AG04449 (cell line): ENCODE measurements around the gene KHK.

Experiments used
- CTCF ChIA-PET: fragments of 350-600 bp; formaldehyde crosslinking; extraction: SDS; loops from one replicate; lab custom pipeline; 2021; ENCODE audit warnings: antibody characterized with exemption; lab: Yijun Ruan, JAX
- POLR2A ChIA-PET: fragments of 400-600, 350-600 bp; formaldehyde crosslinking; extraction: SDS; loops from one replicate; lab custom pipeline; 2020; ENCODE audit warnings: antibody characterized with exemption, inconsistent platforms; lab: Yijun Ruan, JAX
- DNase-seq: peaks from one replicate; pipeline ENCODE4 v3.0.0-alpha.2; 2010; ENCODE audit warnings: low read depth, low spot score
- H3K4me3 ChIP-seq: 2 replicates; pipeline ENCODE4 v1.5.1; 2011; ENCODE audit warnings: low read depth, mild to moderate bottlenecking, control low read depth, low read length
- TF ChIP-seq, protein P1 (sequence below): IDR thresholded peaks from one replicate; pipeline ENCODE4 v1.5.1; 2011; ENCODE audit warnings: mild to moderate bottlenecking, moderate library complexity, low read length, control low read depth, inconsistent platforms; ENCODE audit not compliant: insufficient read depth; ENCODE audit errors: missing control alignments

KHK gene

DNA sequence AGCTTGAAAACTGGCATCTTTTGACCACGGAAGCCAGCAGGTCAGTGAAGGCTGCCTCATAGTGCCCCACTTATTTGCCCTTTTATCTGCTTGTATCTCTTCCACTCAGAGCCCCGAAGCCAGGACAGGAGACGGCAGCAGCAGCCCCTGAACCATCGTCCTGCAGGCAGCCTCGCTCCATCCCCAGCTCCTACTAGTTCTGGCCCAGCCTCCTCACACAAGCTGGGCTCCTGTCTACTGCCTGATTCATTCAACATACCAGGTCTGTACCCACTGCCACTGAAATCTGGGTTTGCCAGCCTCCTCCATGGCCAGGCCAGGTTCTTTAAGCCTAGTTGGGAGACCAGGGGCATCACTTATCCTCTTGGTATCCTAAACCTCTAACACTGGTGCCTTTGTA, 19.2 kb upstream of the KHK start:
- TF ChIP-seq, protein P1, sequence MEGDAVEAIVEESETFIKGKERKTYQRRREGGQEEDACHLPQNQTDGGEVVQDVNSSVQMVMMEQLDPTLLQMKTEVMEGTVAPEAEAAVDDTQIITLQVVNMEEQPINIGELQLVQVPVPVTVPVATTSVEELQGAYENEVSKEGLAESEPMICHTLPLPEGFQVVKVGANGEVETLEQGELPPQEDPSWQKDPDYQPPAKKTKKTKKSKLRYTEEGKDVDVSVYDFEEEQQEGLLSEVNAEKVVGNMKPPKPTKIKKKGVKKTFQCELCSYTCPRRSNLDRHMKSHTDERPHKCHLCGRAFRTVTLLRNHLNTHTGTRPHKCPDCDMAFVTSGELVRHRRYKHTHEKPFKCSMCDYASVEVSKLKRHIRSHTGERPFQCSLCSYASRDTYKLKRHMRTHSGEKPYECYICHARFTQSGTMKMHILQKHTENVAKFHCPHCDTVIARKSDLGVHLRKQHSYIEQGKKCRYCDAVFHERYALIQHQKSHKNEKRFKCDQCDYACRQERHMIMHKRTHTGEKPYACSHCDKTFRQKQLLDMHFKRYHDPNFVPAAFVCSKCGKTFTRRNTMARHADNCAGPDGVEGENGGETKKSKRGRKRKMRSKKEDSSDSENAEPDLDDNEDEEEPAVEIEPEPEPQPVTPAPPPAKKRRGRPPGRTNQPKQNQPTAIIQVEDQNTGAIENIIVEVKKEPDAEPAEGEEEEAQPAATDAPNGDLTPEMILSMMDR: no peak
- no peak for DNase-seq
- no peak overlapping the region for H3K4me3 ChIP-seq
- POLR2A ChIA-PET: interaction anchor here (1.0 to 2.6 kb wide), 5 partner anchors 9 to 17 kb away, joined by 3 to 14 read pairs (median 4); partner anchors contain the start of genes AGBL5 and EMILIN1
- CTCF ChIA-PET: interaction anchor here (0.8 to 3.5 kb wide), 5 partner anchors 11 to 106 kb away, joined by 3 to 13 read pairs (median 4); partner anchors contain the start of genes AGBL5 and EMILIN1

DNA sequence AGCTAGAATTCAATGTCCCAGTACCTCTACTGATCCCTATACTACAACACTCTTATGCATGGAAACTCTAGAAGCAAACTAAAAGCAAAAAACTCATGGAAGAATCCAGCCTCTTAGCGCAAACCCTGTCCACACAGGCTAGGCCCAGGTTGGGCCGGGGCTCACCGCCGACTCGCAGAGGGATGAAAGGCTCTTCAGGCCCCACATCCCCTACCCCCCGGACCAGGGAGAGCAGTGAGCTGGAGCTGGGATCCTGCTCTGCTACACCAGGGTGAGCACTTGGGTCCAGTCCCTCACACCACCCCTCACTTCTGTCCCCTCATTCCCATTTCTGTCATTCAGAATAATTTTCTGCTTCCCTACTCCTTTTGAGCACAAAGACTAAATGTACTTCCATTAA, 17.1 kb upstream of the KHK start:
- POLR2A ChIA-PET: interaction anchor here (2.6 kb wide), 1 partner anchor 11 kb away, joined by 14 read pairs; no protein-coding TSS in a partner anchor
- no peak for DNase-seq
- CTCF ChIA-PET: interaction anchor here (0.8 to 3.5 kb wide), 4 partner anchors 9 to 129 kb away, joined by 3 to 13 read pairs (median 10); partner anchors contain the start of gene EMILIN1
- peak overlapping the region; percentile 91 for H3K4me3 ChIP-seq
- TF ChIP-seq, protein P1: no peak

DNA sequence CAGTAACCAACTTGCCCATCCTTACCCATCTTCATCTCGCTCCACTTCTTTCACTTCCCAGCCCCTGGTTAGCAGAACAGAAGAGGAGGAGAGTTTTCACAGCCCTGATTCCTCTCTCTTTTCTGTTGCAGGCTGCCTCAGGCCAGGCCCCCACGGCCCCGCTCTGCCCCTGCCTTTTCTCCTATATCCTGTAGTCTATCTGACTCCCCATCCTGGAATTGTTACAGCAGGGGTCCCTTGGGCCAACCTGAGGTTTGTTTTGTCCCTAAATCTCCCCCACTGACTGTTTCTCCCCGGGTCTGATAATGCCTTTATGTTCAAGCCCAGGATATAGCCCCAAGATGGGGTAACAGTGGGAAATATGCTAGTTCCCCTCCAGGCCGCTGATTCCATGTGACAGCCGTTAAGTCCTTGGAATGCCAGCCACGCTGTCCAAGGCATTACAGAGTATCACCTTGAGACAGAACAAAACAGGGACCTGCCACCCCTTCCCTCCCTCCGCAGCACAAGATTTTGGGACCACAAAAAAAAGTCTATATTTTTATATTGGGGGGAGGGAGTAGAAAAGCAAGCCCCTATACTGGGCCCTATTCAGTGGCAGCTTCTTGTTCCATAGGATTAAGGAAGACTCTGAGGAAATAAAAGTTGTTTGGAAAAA, 16.5 kb upstream of the KHK start:
- TF ChIP-seq, protein P1: no peak
- peak overlapping the region; percentile 91 for H3K4me3 ChIP-seq
- ChIA-PET CTCF (interaction anchor here (0.8 to 1.4 kb wide), 3 partner anchors 11 to 129 kb away, joined by 3 to 4 read pairs (median 3); no protein-coding TSS in a partner anchor), POLR2A (interaction anchor here (2.2 to 3.4 kb wide), 3 partner anchors 15 to 37 kb away, joined by 7 to 31 read pairs (median 16); partner anchors contain the start of genes AGBL5 and TMEM214)
- DNase-seq: no peak

GRCh38 chr2:27070653-27071276, 15.8 kb upstream of the KHK start:
- H3K4me3 ChIP-seq: peak overlapping the region; percentile 91
- no peak for DNase-seq
- TF ChIP-seq, protein P1: no peak
- CTCF ChIA-PET: interaction anchor here (0.8 to 1.4 kb wide), 7 partner anchors 10 to 109 kb away, joined by 3 to 4 read pairs (median 4); no protein-coding TSS in a partner anchor
- POLR2A ChIA-PET: interaction anchor here (1.0 to 3.4 kb wide), 8 partner anchors 8 to 38 kb away, joined by 4 to 31 read pairs (median 8); partner anchors contain the start of genes AGBL5, KHK and TMEM214

DNA sequence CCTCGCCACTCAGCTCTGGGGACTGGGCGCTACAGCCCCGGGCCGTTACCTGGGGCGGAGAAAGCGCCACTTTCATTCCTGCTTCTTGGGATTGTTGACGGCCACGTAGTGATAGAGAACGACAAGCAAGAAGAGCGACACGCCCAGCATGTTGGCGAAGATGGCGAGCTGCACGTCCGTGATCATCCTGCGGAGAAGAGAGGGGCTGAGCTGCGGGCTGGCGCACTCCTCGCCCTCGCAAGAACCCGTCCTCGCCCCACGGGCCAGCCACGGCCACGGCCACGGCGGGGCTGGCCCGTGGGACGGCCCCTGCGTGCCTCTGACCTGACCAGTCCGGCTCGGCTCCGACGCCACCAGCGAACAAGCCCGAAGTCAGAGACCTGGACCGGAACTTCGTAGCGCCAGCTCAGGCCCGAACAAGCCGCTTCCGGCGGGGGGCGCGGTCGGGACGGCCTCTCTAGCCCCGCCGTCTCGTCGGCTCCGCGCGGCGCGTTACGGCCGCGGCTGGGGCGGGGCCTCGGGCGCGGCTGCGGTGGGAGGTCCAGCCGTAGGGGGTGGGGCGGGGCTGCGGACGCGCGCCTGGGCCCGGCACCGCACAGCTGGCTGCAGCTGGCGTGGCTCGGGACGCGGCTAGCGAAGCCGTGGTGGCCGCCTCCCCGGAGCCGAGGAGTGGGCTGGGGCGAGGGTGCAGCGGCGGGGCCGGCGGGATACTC, 15.1 kb upstream of the KHK start, which contains the start of gene OST4:
Gene OST4 (minus strand): TSS at position 378 of the 713 bp plus-strand sequence.
- TF ChIP-seq, protein P1: no peak
- DNase-seq: peak; percentile 56
- CTCF ChIA-PET: interaction anchor here (0.8 to 1.5 kb wide), 7 partner anchors 10 to 109 kb away, joined by 3 to 4 read pairs (median 4); no protein-coding TSS in a partner anchor
- POLR2A ChIA-PET: interaction anchor here (0.6 to 3.4 kb wide), 9 partner anchors 9 to 38 kb away, joined by 3 to 31 read pairs (median 7); partner anchors contain the start of genes AGBL5, KHK and TMEM214
- H3K4me3 ChIP-seq: peak within 1 kb of the TSS; percentile 91
